Erythroblast (primary cell): ENCODE results near the gene SEPTIN10.

Experiments
- GATA1 ChIP-seq: IDR thresholded peaks from 2 replicates; pipeline ENCODE4 v1.6.1; 2011; ENCODE audit warnings: low read depth, mild to moderate bottlenecking, control low read depth, low read length, moderate library complexity
- POLR2A ChIP-seq: IDR thresholded peaks from 2 replicates; pipeline ENCODE4 v1.6.1; 2011; ENCODE audit warnings: mild to moderate bottlenecking, low read length

GRCh38 chr2:109597283-109597682 lies 16.5 kb downstream of the SEPTIN10 start:
- TF ChIP-seq POLR2A, result no peak
- no peak for TF ChIP-seq GATA1
